Measurements from ENCODE around the gene TBXA2R.

DNA sequence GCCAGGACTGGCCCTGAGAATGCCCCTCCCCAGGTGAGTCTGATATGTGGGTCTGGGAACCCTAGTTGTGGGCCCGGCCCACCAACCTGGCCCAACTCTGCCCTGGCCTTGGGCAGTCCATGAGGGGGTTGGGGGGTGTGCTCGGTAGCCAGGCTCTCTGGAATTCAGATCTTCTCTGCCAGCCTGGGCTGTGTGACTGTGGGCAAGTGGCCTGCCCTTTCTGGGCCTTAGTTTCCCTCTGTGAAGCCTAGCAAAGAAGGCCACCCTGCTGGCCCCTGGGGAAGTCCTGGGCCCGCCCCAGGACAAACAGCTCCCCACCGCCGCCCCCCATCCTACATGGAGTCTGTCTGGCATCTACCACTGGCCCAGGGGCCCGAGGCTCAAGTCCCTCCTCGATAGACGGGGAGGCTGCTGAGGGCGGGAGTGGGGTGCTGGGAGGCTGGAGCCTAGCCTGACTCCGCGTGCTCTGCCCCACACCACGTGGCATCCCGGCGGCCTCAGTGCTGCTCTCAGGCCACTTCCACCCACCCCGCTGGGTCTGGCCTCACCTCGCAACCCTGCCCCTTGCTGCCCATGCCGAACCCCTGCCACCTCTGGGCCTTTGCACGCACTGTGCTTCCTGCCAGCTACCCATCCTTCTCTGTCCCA lies 8.3 kb upstream of the TBXA2R start:
- TF ChIP-seq, protein P1, sequence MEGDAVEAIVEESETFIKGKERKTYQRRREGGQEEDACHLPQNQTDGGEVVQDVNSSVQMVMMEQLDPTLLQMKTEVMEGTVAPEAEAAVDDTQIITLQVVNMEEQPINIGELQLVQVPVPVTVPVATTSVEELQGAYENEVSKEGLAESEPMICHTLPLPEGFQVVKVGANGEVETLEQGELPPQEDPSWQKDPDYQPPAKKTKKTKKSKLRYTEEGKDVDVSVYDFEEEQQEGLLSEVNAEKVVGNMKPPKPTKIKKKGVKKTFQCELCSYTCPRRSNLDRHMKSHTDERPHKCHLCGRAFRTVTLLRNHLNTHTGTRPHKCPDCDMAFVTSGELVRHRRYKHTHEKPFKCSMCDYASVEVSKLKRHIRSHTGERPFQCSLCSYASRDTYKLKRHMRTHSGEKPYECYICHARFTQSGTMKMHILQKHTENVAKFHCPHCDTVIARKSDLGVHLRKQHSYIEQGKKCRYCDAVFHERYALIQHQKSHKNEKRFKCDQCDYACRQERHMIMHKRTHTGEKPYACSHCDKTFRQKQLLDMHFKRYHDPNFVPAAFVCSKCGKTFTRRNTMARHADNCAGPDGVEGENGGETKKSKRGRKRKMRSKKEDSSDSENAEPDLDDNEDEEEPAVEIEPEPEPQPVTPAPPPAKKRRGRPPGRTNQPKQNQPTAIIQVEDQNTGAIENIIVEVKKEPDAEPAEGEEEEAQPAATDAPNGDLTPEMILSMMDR (IDR thresholded peaks at IDR 0.05; ENCODE audit: insufficient read depth, low read length, poor library complexity, severe bottlenecking), result no peak
- TF ChIP-seq EZH2phosphoT487 (conservative IDR thresholded peaks at IDR 0.05; ENCODE audit: low read length), result no peak

Measured in SU-DHL-6 (cell line).